ENCODE results near the gene SLC6A3.

Gene SLC6A3

GRCh38 chr5:1409381-1410110 is 35.7 kb downstream of the SLC6A3 start:
- no peak for DNase-seq (ENCODE audit: low read depth in 2 of 2, low spot score in 1 of 2)

GRCh38 chr5:1406681-1407640 is 38.3 kb downstream of the SLC6A3 start:
- no peak for DNase-seq (ENCODE audit: low read depth in 2 of 2, low spot score in 1 of 2)

GRCh38 chr5:1405539-1406530 is 39.4 kb downstream of the SLC6A3 start:
- no peak for DNase-seq (ENCODE audit: low read depth in 2 of 2, low spot score in 1 of 2)

DNA sequence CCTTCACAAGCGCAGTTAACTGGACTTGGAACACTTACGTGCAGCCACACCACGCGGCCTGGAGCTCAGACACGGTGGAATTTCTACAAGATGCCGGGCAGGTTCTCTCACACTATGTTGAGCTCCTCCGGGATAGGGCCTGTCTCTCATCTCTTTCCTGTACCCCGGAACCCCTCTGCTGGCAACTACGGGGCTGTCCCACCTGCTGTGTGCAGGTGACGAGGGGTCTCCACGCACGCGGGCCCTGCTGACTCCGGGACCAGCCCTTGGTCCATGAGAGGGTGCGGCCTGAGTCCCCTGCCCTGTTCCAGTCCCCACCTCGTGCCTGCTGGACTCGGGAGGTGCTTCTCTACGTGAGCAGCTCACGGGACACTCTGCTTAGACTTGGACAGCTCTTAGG is 40.1 kb downstream of the SLC6A3 start:
- no peak for DNase-seq (ENCODE audit: low read depth in 2 of 2, low spot score in 1 of 2)

DNA sequence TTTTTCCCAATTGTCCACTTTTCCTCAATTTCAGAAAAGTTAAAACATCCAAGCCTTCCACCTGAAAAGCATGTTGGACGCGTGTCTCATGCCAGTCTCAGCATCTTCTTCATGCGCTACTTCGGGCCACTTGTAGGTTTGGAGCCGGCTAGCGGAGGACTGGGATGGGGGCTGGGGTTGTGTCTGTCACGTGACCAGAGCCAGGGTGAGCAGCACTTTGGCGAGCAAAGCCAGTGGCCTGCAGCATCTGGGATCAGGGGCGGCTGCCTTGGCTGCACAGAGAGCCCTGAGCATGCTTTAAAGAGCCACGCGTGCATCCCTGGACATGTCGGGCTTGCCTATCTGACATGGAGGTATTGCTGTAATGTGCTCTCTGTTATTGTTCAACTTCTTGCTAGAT is 41.2 kb downstream of the SLC6A3 start:
- no peak for DNase-seq (ENCODE audit: low read depth in 2 of 2, low spot score in 1 of 2)

DNA sequence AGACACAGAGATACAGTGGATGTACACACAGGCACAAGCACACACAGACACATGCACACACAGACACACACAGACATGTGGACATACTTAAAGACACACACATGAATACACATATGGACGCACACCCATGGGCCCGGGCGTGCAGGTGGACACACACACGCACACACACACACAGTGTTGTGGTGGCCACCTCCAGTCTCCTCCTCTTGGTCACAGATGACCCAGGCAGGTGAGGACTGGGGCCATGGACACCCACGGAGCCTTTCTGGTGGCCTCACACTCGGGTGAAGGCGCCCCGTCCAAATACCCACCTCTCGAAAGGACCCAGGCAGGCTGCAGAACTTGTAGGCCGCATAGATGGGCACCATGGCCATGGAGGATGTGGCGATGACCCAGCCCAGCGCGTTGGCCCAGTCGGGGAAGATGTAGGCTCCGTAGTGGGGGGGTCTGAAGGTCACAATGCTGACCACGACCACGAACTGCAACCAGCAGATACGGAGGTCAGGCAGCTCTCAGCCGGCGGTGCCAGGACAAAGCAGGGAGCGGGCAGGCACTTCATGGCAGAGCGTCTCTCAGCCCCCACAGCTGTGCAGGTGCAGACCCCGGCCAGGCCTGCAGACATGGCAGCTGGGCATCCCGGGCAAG is 42.5 kb downstream of the SLC6A3 start:
- no peak for DNase-seq (ENCODE audit: low read depth in 2 of 2, low spot score in 1 of 2)

GRCh38 chr5:1401536-1402138 is 43.6 kb downstream of the SLC6A3 start:
- DNase-seq (ENCODE audit: low read depth in 2 of 2, low spot score in 1 of 2): no peak

DNA sequence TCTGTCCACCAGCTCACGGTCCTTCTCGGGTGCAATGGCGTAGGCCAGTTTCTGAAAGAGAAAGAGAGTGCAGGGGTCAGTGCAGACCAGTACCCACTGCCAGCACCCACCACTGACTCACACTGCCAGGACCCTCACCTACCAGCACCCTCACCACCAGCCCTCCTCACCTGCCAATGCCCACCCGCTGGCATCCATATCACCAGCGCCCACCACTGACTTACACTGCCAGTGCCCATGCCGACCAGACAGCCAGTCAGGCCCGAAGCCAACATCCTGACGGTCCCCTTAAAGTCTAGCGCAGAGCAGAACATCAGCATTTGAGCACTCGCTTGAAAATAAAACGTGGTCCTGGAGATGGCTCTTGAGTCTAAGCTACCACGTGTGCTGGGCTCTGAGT is 44.3 kb downstream of the SLC6A3 start:
- DNase-seq (ENCODE audit: low read depth in 2 of 2, low spot score in 1 of 2): no peak

GRCh38 chr5:1400211-1400855 is 44.9 kb downstream of the SLC6A3 start:
- no peak for DNase-seq (ENCODE audit: low read depth in 2 of 2, low spot score in 1 of 2)

DNA sequence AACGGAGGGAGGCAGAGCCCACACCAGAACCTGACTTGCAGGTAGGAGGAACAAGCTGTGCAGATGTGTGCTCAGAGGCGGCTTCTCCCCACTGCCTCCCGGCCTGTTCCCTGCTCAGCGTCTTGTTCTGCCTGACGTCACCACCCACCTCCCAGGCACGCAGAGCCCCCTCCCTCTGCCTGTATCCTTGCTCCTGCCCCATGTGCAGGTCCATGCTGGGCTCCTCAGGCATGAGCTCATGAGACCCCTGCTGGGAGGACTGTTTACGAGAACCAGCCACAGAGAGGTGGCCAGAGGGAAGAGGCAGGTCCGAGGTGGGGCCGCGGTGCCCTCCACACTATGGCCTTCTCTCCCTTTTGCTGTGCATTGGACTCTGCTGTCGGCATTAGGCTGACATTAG is 45.5 kb downstream of the SLC6A3 start:
- DNase-seq (ENCODE audit: low read depth in 2 of 2, low spot score in 1 of 2): no peak

DNA sequence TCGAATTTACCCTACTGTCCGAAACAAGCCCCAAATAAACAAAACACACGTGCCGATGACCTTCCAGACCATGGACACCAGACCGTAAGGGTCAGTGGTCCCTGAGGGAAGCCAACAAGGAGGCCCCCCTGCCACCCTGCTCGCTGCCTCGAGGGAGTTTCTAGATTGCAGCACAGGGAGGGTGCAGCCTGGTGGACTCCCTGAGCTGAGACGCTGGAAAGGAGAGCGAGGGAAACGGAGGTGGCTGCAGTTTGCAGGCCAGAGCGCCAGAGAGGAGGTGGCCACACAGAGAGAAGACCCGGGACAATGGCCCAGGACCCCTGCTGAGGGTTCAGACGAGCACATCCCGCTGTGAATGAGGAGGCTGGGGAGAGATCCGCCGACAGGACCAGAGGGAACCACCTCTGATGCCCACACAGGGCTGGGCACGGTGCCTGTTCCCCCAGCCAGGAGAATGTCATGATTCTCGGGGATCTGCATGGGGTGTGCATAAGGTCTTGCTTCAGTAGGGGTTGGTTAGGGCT is 48.9 kb downstream of the SLC6A3 start:
- DNase-seq (ENCODE audit: low read depth in 2 of 2, low spot score in 1 of 2): no peak

DNA sequence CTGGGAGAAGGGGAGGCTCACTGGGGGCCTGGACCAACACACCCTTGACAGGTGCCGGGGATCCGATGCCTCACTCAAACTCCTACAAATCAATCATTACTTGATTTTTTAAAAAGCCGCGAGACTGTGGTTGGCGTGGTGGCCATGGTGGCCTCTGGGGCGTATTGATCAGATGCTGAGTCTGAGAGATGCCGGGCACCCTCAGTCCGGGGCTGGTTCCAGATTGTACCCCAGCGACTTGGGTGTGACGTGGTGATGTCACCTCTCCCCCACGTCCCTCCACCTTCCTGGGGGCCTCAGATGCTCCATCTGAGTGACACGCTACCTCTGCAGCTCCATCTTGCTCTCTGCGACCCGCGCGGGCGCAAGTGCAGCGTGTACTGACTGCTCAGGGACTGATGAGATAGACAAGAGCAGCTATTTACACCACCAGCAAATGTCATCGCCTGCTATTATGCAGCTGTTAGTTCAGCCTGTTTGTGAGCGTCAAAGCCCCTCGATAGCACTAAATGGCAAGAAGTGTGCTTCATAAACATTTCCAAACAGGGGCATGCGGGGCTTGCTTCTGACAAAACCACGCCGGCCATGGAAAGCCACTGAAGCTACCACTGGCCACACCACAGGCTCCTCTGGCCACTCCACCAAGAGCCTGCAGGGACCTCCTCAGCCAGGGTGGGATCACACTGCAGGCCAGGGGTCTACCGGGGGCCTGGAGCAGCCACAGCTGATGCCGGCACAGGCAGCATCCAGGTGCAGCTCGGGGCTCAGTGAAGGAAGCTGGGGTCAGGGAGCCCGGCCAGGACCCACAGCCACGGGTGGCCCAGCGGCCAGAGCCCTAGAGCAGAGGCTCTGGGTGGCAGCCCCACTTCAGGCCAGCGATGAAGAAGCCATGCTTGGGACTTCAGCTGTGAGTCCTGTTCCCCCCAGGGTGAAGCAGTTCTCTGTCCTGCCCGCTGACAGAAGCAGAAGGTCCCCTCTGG is 50.1 kb downstream of the SLC6A3 start:
- DNase-seq (ENCODE audit: low read depth in 2 of 2, low spot score in 1 of 2): no peak

- no peak for DNase-seq (ENCODE audit: low read depth in 2 of 2, low spot score in 1 of 2)
Observed at GRCh38 chr5:1393571-1394501, 51.4 kb downstream of the SLC6A3 start.

- no peak for DNase-seq (ENCODE audit: low read depth in 2 of 2, low spot score in 1 of 2)
Observed at GRCh38 chr5:1392801-1393565, 52.3 kb downstream of the SLC6A3 start.

DNA sequence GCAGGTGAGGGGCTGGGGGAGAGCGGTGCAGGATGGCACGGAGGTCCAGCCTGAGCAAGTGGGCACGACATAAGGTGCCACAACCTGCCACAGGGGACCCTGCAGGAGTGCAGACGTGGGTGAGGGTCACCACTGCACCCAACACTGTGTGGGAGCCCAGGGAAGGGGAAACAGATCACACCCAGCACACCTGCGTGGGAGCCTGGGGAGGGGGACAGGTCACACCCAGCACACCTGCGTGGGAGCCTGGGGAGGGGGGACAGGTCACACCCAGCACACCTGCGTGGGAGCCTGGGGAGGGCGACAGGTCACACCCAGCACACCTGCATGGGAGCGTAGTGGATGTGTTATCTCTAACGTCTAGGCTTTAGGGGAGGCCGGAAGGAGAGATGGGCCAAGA is 53.0 kb downstream of the SLC6A3 start:
- no peak for DNase-seq (ENCODE audit: low read depth in 2 of 2, low spot score in 1 of 2)

- no peak for DNase-seq (ENCODE audit: low read depth in 2 of 2, low spot score in 1 of 2)
Observed at GRCh38 chr5:1391691-1392090, 53.5 kb downstream of the SLC6A3 start.
